CD4-positive, alpha-beta T cell (primary cell): ENCODE measurements around the gene PFKM. TPM values are rescaled to one million over a fixed set of nuclear protein-coding genes. Genes with fewer than 3 reads are reported as not detected.

Experiments
- ATAC-seq: fragments of 200-7000 bp; cut with Tn5 transposase; one replicate; pipeline ENCODE4 v1.10.0; 2022; ENCODE audit warnings: mild to moderate bottlenecking; ENCODE audit not compliant: poor library complexity
- CTCF ChIA-PET: fragments of 350-600 bp; sonication (Branson Sonifier 250); formaldehyde crosslinking; loops from one replicate; lab custom pipeline; 2021; ENCODE audit warnings: antibody characterized with exemption, inconsistent platforms; lab: Charles Lee
- POLR2A ChIA-PET: fragments of 350-600 bp; sonication (Branson Sonifier 250); formaldehyde crosslinking; loops from one replicate; lab custom pipeline; 2021; ENCODE audit warnings: antibody characterized with exemption, inconsistent platforms; lab: Charles Lee
- DNase-seq, 14 experiments: peaks; one replicate each; pipeline ENCODE4 v3.0.0-alpha.2; 2013 to 2020; ENCODE audit warnings: mixed read lengths in 2 of 14
- H3K27ac ChIP-seq, 2 donors: one replicate each; pipeline versions ENCODE4 v1.5.1 to v1.7.0; 2013; ENCODE audit warnings: low read length in 2 of 2, low read depth in 1 of 2, mild to moderate bottlenecking in 1 of 2
- H3K27me3 ChIP-seq, 2 experiments: 1 replicate in 1 of 2; 2 replicates in 1 of 2; pipeline versions ENCODE4 v1.6.1 to v1.7.0; 2013; ENCODE audit warnings: low read length in 2 of 2, control low read depth in 1 of 2, mild to moderate bottlenecking in 1 of 2, moderate library complexity in 1 of 2; ENCODE audit not compliant: insufficient read depth in 2 of 2, control insufficient read depth in 1 of 2
- H3K36me3 ChIP-seq: one replicate; pipeline ENCODE4 v1.6.1; 2013; ENCODE audit warnings: low read length, control low read depth; ENCODE audit not compliant: insufficient read depth
- H3K4me1 ChIP-seq: one replicate; pipeline ENCODE4 v1.6.1; 2013; ENCODE audit warnings: low read length, control low read depth; ENCODE audit not compliant: insufficient read depth
- H3K4me3 ChIP-seq: one replicate; pipeline ENCODE4 v1.5.1; 2013; ENCODE audit warnings: mild to moderate bottlenecking, low read length, moderate library complexity
- H3K9me3 ChIP-seq, 2 experiments: 1 replicate in 1 of 2; 2 replicates in 1 of 2; pipeline versions ENCODE4 v1.6.1 to v1.7.0; 2013; ENCODE audit warnings: low read length in 2 of 2, mild to moderate bottlenecking in 2 of 2, control low read depth in 1 of 2, moderate library complexity in 1 of 2; ENCODE audit not compliant: control insufficient read depth in 1 of 2, insufficient read depth in 1 of 2
- H3K27ac Mint-ChIP-seq: one replicate; pipeline ENCODE4 v1.8.0; 2020; ENCODE audit warnings: mixed read lengths
- H3K27me3 Mint-ChIP-seq: one replicate; pipeline ENCODE4 v1.8.0; 2021; ENCODE audit warnings: mixed read lengths
- H3K36me3 Mint-ChIP-seq: one replicate; pipeline ENCODE4 v1.8.0; 2021; ENCODE audit warnings: low read depth, mixed read lengths
- H3K4me1 Mint-ChIP-seq: one replicate; pipeline ENCODE4 v1.8.0; 2021; ENCODE audit warnings: low read depth, mixed read lengths
- H3K4me3 Mint-ChIP-seq: one replicate; pipeline ENCODE4 v1.8.0; 2020; ENCODE audit warnings: mild to moderate bottlenecking, mixed read lengths
- H3K9me3 Mint-ChIP-seq: one replicate; pipeline ENCODE4 v1.8.0; 2020; ENCODE audit warnings: mixed read lengths
- intact Hi-C, 2 experiments: fragments of 100-400 bp; cut with DNase I in 1 of 2; cut with micrococcal nuclease in 1 of 2; formaldehyde crosslinking; loops; one replicate each; pipeline versions ENCODE4 v1.15.1 to v1.9.0; 2023 to 2025; cut with DNase I, micrococcal nuclease
- total RNA-seq, 174 experiments: library from RNA in 2 of 174; stranded (reverse) in 2 of 174; gene quantifications; one replicate each; pipeline ENCODE4 v1.2.3 and lab custom pipeline; 2021 to 2026
- TF ChIP-seq, protein P1 (sequence below): fragments of 200-600 bp; IDR thresholded peaks from one replicate; pipeline ENCODE4 v1.8.0; 2022; ENCODE audit warnings: antibody characterized with exemption, mild to moderate bottlenecking

The PFKM gene
- total RNA-seq, 2 experiments from 2014 or later = 9.3 to 9.4 TPM

DNA sequence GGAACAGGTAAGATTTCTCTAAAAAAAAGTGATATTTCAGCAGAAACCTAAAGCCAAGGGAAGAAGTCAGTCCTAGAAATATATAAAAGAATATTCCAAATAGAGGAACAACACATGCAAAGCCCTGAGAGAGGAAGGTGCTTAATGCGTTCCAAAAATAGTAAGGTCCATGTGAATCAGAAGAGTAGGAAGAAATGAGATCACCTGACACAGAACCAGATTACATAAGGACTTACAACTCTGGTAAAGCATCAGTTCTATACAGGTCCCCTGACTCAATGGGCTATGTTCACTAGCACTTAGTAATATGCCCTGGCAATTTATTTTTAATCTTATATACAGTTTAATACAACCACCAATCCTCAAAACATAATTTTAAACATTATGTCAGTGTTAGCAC, 43.3 kb upstream of the PFKM start:
- TF ChIP-seq, protein P1, sequence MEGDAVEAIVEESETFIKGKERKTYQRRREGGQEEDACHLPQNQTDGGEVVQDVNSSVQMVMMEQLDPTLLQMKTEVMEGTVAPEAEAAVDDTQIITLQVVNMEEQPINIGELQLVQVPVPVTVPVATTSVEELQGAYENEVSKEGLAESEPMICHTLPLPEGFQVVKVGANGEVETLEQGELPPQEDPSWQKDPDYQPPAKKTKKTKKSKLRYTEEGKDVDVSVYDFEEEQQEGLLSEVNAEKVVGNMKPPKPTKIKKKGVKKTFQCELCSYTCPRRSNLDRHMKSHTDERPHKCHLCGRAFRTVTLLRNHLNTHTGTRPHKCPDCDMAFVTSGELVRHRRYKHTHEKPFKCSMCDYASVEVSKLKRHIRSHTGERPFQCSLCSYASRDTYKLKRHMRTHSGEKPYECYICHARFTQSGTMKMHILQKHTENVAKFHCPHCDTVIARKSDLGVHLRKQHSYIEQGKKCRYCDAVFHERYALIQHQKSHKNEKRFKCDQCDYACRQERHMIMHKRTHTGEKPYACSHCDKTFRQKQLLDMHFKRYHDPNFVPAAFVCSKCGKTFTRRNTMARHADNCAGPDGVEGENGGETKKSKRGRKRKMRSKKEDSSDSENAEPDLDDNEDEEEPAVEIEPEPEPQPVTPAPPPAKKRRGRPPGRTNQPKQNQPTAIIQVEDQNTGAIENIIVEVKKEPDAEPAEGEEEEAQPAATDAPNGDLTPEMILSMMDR = no peak
- ChIA-PET POLR2A (no interaction called here), CTCF (no interaction called here)
- DNase-seq (no peak), ATAC-seq (no peak)
- Mint-ChIP-seq H3K4me1 (no peaks in the 10 kb centered on the region), H3K27ac (no peak overlapping the region), H3K36me3 (peaks cover 76% of the 10 kb centered on the region), H3K9me3 (no peaks in the 10 kb centered on the region), H3K4me3 (no peak overlapping the region), H3K27me3 (no peaks in the 10 kb centered on the region)
- no peaks in the 10 kb centered on the region for H3K9me3 ChIP-seq
- H3K27me3 ChIP-seq = no peaks in the 10 kb centered on the region
- H3K4me3 ChIP-seq = no peak overlapping the region
- no peaks in the 10 kb centered on the region for H3K4me1 ChIP-seq
- H3K36me3 ChIP-seq = peaks cover 63% of the 10 kb centered on the region
- no peak overlapping the region for H3K27ac ChIP-seq
- intact Hi-C loops = no loop called here

DNA sequence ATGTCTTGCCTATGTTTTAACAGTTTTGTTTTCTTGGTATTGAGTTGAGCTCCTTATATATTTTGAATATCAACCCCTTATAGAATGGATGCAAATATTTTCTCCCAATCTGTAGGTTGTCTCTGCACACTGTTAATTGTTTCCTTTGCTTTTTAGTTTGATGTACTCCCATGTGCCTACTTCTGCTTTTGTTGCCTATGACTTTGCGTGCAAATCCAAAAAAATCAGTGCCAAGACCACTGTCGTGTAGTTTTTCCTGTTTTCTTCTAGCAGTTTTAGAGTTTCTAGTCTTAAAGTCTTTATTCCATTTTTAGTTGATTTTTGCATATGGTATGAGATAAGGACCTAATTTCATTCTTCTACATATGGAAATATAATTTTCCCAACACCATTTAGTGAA, 42.1 kb upstream of the PFKM start:
- Histone ChIP-seq H3K27ac (no peak overlapping the region), H3K4me3 (no peak overlapping the region), H3K4me1 (no peaks in the 10 kb centered on the region), H3K9me3 (no peaks in the 10 kb centered on the region), H3K27me3 (no peaks in the 10 kb centered on the region), H3K36me3 (peaks cover 65% of the 10 kb centered on the region)
- Mint-ChIP-seq H3K36me3 (peaks cover 75% of the 10 kb centered on the region), H3K27ac (no peak overlapping the region), H3K27me3 (no peaks in the 10 kb centered on the region), H3K4me3 (no peak overlapping the region), H3K4me1 (no peaks in the 10 kb centered on the region), H3K9me3 (no peaks in the 10 kb centered on the region)
- CTCF ChIA-PET = no interaction called here
- POLR2A ChIA-PET = no interaction called here
- TF ChIP-seq, protein P1 = no peak
- ATAC-seq (no peak), DNase-seq (no peak)
- intact Hi-C loops = no loop called here

DNA sequence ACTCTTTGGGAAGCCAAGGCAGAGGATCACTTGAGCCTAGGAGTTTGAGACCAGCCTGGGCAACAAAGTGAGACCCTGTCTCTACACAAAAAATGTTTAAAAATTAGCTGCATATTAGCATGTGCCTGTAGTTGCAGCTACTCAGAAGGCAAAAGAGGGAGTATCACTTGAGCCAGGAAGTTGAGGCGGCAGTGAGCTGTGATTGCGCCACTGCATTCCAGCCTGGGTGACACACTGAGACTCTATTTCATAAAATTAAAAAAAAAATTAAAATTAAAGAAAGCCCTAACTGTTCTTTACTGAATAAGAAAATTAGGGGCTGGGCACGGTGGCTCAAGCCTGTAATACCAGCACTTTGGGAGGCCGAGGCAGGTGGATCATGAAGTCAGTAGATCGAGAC, 40.3 kb upstream of the PFKM start:
- H3K9me3 ChIP-seq = no peaks in the 10 kb centered on the region
- Mint-ChIP-seq H3K9me3 (no peaks in the 10 kb centered on the region), H3K4me3 (no peak overlapping the region), H3K4me1 (no peaks in the 10 kb centered on the region), H3K27me3 (no peaks in the 10 kb centered on the region), H3K27ac (no peak overlapping the region), H3K36me3 (peaks cover 77% of the 10 kb centered on the region)
- CTCF ChIA-PET = interaction anchor here (1.4 kb wide), 1 partner anchor 115 kb away, joined by 4 read pairs; the partner anchor contains the start of gene TMEM106C
- POLR2A ChIA-PET = no interaction called here
- peaks cover 64% of the 10 kb centered on the region for H3K36me3 ChIP-seq
- H3K27me3 ChIP-seq = no peaks in the 10 kb centered on the region
- H3K4me1 ChIP-seq = no peaks in the 10 kb centered on the region
- no peak overlapping the region for H3K4me3 ChIP-seq
- ATAC-seq = no peak
- intact Hi-C loops = no loop called here
- no peak overlapping the region for H3K27ac ChIP-seq
- no peak for DNase-seq
- TF ChIP-seq, protein P1 = no peak
